VCaP (cell line): ENCODE results near the gene BCL2L15.
A peak's percentile ranks its signal among the peaks of the same experiment; 100 is the strongest.

Experiments used
- H3K27ac ChIP-seq: fragments of 450-650 bp; 2 replicates; pipeline ENCODE4 v1.5.1; 2017
- CTCF ChIP-seq: fragments of 450-650 bp; conservative IDR thresholded peaks from 2 replicates; pipeline ENCODE4 v1.5.1; 2017; ENCODE audit warnings: mild to moderate bottlenecking, moderate library complexity

BCL2L15 gene

GRCh38 chr1:113879739-113880038, 7.7 kb downstream of the BCL2L15 start:
- no peak for TF ChIP-seq CTCF
- H3K27ac ChIP-seq, result no peak overlapping the region

DNA sequence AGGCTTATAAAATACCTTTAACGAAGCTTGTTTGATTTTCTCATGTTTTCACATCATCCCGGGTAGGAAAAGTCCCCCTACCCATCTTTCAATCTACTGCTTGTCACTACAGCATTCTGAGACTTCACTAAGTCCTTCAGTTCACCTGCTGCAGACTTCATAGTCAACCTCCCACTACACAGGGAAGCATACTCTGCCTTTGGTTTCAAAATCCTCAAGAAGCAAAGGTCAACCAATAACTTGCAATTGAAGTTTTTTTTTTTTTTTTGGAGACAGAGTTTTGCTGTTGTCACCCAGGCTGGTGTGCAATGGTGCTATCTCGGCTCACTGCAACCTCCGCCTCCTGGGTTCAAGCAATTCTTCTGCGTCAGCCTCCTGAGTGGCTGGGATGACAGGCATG, 11.2 kb downstream of the BCL2L15 start:
- no peak overlapping the region for H3K27ac ChIP-seq
- no peak for TF ChIP-seq CTCF

DNA sequence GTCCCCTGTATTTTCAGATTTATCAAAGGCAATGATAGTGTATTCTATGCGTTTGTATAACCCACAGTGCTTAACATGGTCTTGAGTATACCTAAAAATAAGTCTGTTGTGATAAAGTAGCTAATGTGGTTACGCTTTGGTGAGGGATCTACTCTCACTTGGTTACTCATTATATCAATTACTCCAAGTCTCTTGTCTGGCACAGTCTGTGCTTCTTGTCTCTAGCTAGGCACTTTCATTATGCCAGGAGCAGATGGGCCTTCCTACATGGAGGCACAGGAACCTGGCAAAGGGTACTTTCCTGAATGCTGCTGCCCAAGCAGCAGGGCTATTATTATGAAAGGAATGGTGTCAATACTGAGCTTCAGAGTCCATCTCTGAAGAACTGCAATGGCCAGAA, 11.7 kb downstream of the BCL2L15 start:
- no peak overlapping the region for H3K27ac ChIP-seq

DNA sequence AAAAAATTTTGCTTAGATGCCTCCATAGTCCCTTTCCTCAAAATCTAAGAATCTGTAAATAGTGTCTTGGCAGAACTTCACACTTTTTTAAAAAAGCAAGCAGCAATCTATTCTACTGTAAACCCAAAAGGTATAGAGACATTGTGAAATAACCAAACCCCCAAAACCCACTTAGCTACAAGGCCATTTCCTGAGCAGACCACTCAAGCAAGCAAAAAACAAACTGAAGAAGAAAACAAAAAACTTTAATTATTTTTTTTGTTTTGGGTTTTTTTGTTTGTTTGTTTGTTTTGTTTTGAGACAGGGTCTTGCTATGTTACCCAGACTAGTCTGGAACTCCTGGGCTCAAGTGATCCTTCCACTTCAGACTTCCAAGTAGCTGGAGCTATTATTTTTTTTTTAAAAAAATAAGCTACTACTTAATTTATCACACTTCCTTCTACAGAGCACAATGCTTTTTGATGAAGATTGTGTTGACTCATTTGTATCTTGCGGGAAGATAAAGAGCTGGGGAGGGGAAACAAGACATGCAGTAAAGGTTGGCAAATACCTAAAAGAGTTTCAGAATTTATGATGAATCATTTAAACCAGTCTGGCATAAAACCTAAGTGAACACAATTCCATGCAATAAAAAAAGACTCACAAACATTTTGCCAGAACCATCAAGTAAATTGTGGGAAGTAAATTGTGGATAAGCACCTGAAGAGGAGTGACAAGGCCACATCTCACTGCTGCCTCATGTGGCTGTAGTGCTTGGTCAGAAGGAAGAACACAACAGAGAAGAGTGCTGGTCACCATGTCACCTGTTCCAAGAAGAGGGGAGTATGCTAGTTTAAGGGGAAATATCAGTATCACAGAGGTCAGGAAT, 13.1 kb downstream of the BCL2L15 start:
- peak; percentile 40; the same call in 1 of the 2 replicates for TF ChIP-seq CTCF
- H3K27ac ChIP-seq, result no peak overlapping the region

More for the DNA sequence above, 11.7 kb downstream of the BCL2L15 start:
- no peak for TF ChIP-seq CTCF

GRCh38 chr1:113872219-113872935, 15.0 kb downstream of the BCL2L15 start:
- H3K27ac ChIP-seq, result no peak overlapping the region

DNA sequence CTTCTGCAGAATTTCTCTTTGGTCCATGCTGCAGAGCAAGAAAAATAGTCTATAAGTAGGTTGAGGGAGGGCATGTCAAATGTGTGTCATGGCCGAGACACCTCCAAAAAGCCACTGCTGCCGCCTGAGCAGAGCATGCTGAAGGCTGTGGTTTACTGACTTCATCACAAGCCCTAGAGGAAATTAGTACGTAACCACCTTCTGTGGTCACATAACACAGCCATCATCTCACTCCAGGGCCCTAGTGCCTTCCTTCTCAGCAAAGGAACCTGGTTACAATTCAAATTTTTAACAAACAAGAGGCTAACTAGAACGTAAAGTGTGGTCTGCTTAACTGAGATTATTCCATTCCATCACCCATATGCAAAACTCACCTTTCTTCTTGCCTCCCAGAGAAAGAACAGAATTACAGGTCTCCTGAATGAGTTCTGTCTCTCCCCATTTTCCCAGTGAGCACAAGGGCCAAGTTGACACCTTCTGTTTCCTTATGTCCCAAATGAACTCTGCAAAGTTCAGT, 15.7 kb downstream of the BCL2L15 start, which contains the start of gene PTPN22:
Gene PTPN22 (minus strand): TSS at position 116 of the 517 bp plus-strand sequence.
- no peak for TF ChIP-seq CTCF
- H3K27ac ChIP-seq, result no peak within 1 kb of the TSS

More at GRCh38 chr1:113872219-113872935, 15.0 kb downstream of the BCL2L15 start:
- no peak for TF ChIP-seq CTCF

DNA sequence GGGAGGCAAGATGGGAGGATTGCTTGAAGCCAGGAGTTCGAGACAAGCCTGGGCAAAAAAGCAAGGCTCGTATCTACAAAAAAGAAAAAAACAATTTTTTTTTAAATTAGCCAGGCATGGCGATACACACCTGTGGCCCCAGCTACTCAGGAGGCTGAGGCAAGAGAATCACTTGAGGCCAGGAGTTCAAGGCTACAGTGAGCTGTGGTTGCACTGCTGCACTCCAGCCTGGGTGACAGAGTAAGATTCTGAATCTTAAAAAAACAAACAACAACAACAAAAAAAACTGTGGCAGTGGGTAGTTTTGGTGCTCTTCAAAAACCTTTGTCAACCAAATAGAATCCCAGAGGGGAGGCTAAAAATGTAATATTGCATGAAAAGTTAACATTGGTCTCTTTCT, 16.6 kb downstream of the BCL2L15 start:
- no peak for TF ChIP-seq CTCF
- no peak overlapping the region for H3K27ac ChIP-seq
